HFFc6 (cell line): ENCODE results near the gene RAD51C. TPM values are rescaled to one million over a fixed set of nuclear protein-coding genes. Genes with fewer than 3 reads are reported as not detected.
"Not testable (repeated sequence)": the region's sequence is repeated elsewhere in the genome, so short reads cannot be mapped to it uniquely, and the experiment has no call there.

ENCODE experiments used
- DNase-seq: peaks from one replicate; pipeline ENCODE4 v3.0.0-alpha.2; 2018
- H3K27ac Mint-ChIP-seq: 2 replicates; pipeline ENCODE4 v1.8.0; 2020; ENCODE audit warnings: mild to moderate bottlenecking, mixed read lengths
- H3K27me3 Mint-ChIP-seq: 2 replicates; pipeline ENCODE4 v1.8.0; 2021; ENCODE audit warnings: mild to moderate bottlenecking, moderate library complexity, mixed read lengths; ENCODE audit not compliant: insufficient read depth
- H3K36me3 Mint-ChIP-seq: 2 replicates; pipeline ENCODE4 v1.8.0; 2021; ENCODE audit warnings: low read depth, mixed read lengths
- H3K4me1 Mint-ChIP-seq: 2 replicates; pipeline ENCODE4 v1.8.0; 2020; ENCODE audit warnings: low read depth, mixed read lengths
- H3K4me3 Mint-ChIP-seq: 2 replicates; pipeline ENCODE4 v1.8.0; 2020; ENCODE audit warnings: mild to moderate bottlenecking, moderate library complexity, mixed read lengths
- H3K9me3 Mint-ChIP-seq: 2 replicates; pipeline ENCODE4 v1.8.0; 2020; ENCODE audit warnings: mild to moderate bottlenecking, mixed read lengths
- CTCF ChIP-seq: fragments of 200-600 bp; sonication (generic); IDR thresholded peaks from 2 replicates; pipeline ENCODE4 v1.5.0; 2021; ENCODE audit warnings: antibody characterized with exemption, mild to moderate bottlenecking
- total RNA-seq, 6 experiments: library from RNA; stranded (reverse); fragmentation: NEBNext Ultra II Directional; extraction: Animal tissue kit (Norgen Biotek cat#: 25700); gene quantifications; 2 replicates in 1 of 6; 3 replicates in 5 of 6; pipeline ENCODE4 v1.2.3, GENCODE V29; 2021

Gene RAD51C
- total RNA-seq, 6 experiments from 2014 or later: 20.8 to 27.4 (median 24.8) TPM

- TF ChIP-seq CTCF: no peak
- Mint-ChIP-seq H3K27ac (no peak overlapping the region), H3K4me3 (no peak overlapping the region), H3K36me3 (no peaks in the 10 kb centered on the region), H3K9me3 (no peaks in the 10 kb centered on the region), H3K4me1 (peaks cover 8% of the 10 kb centered on the region), H3K27me3 (peaks cover 42% of the 10 kb centered on the region)
- DNase-seq: no peak
Observed at GRCh38 chr17:58758890-58759289, 66.5 kb downstream of the RAD51C start.

GRCh38 chr17:58759522-58759921 lies 67.1 kb downstream of the RAD51C start:
- no peak for DNase-seq
- H3K4me3 Mint-ChIP-seq: no peak overlapping the region
- no peaks in the 10 kb centered on the region for H3K36me3 Mint-ChIP-seq
- H3K9me3 Mint-ChIP-seq: no peaks in the 10 kb centered on the region
- peaks cover 8% of the 10 kb centered on the region for H3K4me1 Mint-ChIP-seq
- TF ChIP-seq CTCF: no peak
- no peak overlapping the region for H3K27ac Mint-ChIP-seq
- peaks cover 42% of the 10 kb centered on the region for H3K27me3 Mint-ChIP-seq

GRCh38 chr17:58760248-58760647 lies 67.8 kb downstream of the RAD51C start:
- TF ChIP-seq CTCF: no peak
- DNase-seq: no peak
- H3K9me3 Mint-ChIP-seq: no peaks in the 10 kb centered on the region
- H3K27me3 Mint-ChIP-seq: peaks cover 36% of the 10 kb centered on the region
- H3K4me3 Mint-ChIP-seq: no peak overlapping the region
- no peak overlapping the region for H3K27ac Mint-ChIP-seq
- peaks cover 8% of the 10 kb centered on the region for H3K4me1 Mint-ChIP-seq
- no peaks in the 10 kb centered on the region for H3K36me3 Mint-ChIP-seq

- Mint-ChIP-seq H3K4me3 (no peak overlapping the region), H3K4me1 (no peaks in the 10 kb centered on the region), H3K36me3 (no peaks in the 10 kb centered on the region), H3K9me3 (no peaks in the 10 kb centered on the region), H3K27ac (no peak overlapping the region), H3K27me3 (peaks cover 20% of the 10 kb centered on the region)
- TF ChIP-seq CTCF: no peak
- no peak for DNase-seq
Observed at GRCh38 chr17:58763263-58763662, 70.9 kb downstream of the RAD51C start.

GRCh38 chr17:58764373-58764772 lies 72.0 kb downstream of the RAD51C start:
- H3K27me3 Mint-ChIP-seq: peaks cover 11% of the 10 kb centered on the region
- no peaks in the 10 kb centered on the region for H3K36me3 Mint-ChIP-seq
- no peak overlapping the region for H3K4me3 Mint-ChIP-seq
- H3K9me3 Mint-ChIP-seq: no peaks in the 10 kb centered on the region
- TF ChIP-seq CTCF: no peak
- no peak overlapping the region for H3K27ac Mint-ChIP-seq
- DNase-seq: no peak
- H3K4me1 Mint-ChIP-seq: no peaks in the 10 kb centered on the region

GRCh38 chr17:58778482-58778881 lies 86.1 kb downstream of the RAD51C start:
- H3K4me1 Mint-ChIP-seq, H3K27me3 Mint-ChIP-seq, H3K36me3 Mint-ChIP-seq, H3K27ac Mint-ChIP-seq, DNase-seq, H3K9me3 Mint-ChIP-seq, H3K4me3 Mint-ChIP-seq: not testable (repeated sequence)
